Naive thymus-derived CD4-positive, alpha-beta T cell (primary cell): ENCODE results near the gene RAC2. TPM values are rescaled to one million over a fixed set of nuclear protein-coding genes. Genes with fewer than 3 reads are reported as not detected.
A peak's percentile ranks its signal among the peaks of the same experiment; 100 is the strongest.

ENCODE experiments used
- ATAC-seq: fragments of 150-1000 bp; cut with Tn5 transposase; 2 replicates; pipeline ENCODE4 v1.10.0; 2021; ENCODE audit warnings: mild to moderate bottlenecking, moderate library complexity
- CTCF ChIA-PET: fragments of 350-600 bp; sonication (Branson Sonifier 250); formaldehyde crosslinking; loops from one replicate; lab custom pipeline; 2021; ENCODE audit warnings: antibody characterized with exemption; lab: Charles Lee
- POLR2A ChIA-PET: fragments of 350-600 bp; sonication (Branson Sonifier 250); formaldehyde crosslinking; loops from one replicate; lab custom pipeline; 2021; ENCODE audit warnings: antibody characterized with exemption, inconsistent platforms; lab: Charles Lee
- DNase-seq, 9 donors: peaks; one replicate each; pipeline versions ENCODE4 v3.0.0 to v3.0.0-alpha.2; 2020 to 2022; ENCODE audit warnings: mixed read lengths in 1 of 9
- H3K27ac ChIP-seq: one replicate; pipeline ENCODE4 v1.7.0; 2013; ENCODE audit warnings: mild to moderate bottlenecking, low read depth, low read length, moderate library complexity
- H3K27me3 ChIP-seq, 2 donors: one replicate each; pipeline ENCODE4 v1.7.0; 2013; ENCODE audit warnings: low read length in 2 of 2, mild to moderate bottlenecking in 2 of 2, moderate library complexity in 2 of 2; ENCODE audit not compliant: control insufficient read depth in 2 of 2, insufficient read depth in 2 of 2
- H3K36me3 ChIP-seq, 3 experiments: 1 replicate in 2 of 3; 2 replicates in 1 of 3; pipeline ENCODE4 v1.7.0; 2013; ENCODE audit warnings: low read length in 3 of 3, mild to moderate bottlenecking in 3 of 3, moderate library complexity in 1 of 3; ENCODE audit not compliant: insufficient read depth in 3 of 3, control insufficient read depth in 2 of 3
- H3K4me1 ChIP-seq, 2 donors: one replicate each; pipeline ENCODE4 v1.7.0; 2013; ENCODE audit warnings: low read length in 2 of 2, mild to moderate bottlenecking in 2 of 2, moderate library complexity in 1 of 2; ENCODE audit not compliant: control insufficient read depth in 2 of 2, insufficient read depth in 2 of 2
- H3K4me3 ChIP-seq: 2 replicates; pipeline ENCODE4 v1.7.0; 2013; ENCODE audit warnings: mild to moderate bottlenecking, low read length
- H3K9me3 ChIP-seq, 3 experiments: 1 replicate in 2 of 3; 2 replicates in 1 of 3; pipeline ENCODE4 v1.7.0; 2013; ENCODE audit warnings: low read length in 3 of 3; ENCODE audit not compliant: control insufficient read depth in 2 of 3
- H3K27ac Mint-ChIP-seq, 9 donors: one replicate each; pipeline ENCODE4 v1.8.0; 2020 to 2022; ENCODE audit warnings: mixed read lengths in 9 of 9, mild to moderate bottlenecking in 8 of 9, moderate library complexity in 5 of 9, inconsistent platforms in 2 of 9
- H3K27me3 Mint-ChIP-seq, 5 donors: one replicate each; pipeline ENCODE4 v1.8.0; 2021 to 2022; ENCODE audit warnings: mixed read lengths in 5 of 5, mild to moderate bottlenecking in 1 of 5
- H3K36me3 Mint-ChIP-seq, 5 donors: one replicate each; pipeline ENCODE4 v1.8.0; 2020 to 2022; ENCODE audit warnings: mixed read lengths in 5 of 5, mild to moderate bottlenecking in 3 of 5, inconsistent platforms in 1 of 5
- H3K4me1 Mint-ChIP-seq, 7 donors: one replicate each; pipeline ENCODE4 v1.8.0; 2020 to 2022; ENCODE audit warnings: mixed read lengths in 7 of 7, mild to moderate bottlenecking in 3 of 7, inconsistent platforms in 1 of 7
- H3K4me3 Mint-ChIP-seq, 10 donors: one replicate each; pipeline ENCODE4 v1.8.0; 2020 to 2022; ENCODE audit warnings: mild to moderate bottlenecking in 10 of 10, mixed read lengths in 10 of 10, moderate library complexity in 6 of 10, inconsistent platforms in 2 of 10
- H3K9me3 Mint-ChIP-seq, 11 donors: one replicate each; pipeline ENCODE4 v1.8.0; 2020 to 2022; ENCODE audit warnings: mixed read lengths in 11 of 11, mild to moderate bottlenecking in 4 of 11, inconsistent platforms in 1 of 11, moderate library complexity in 1 of 11
- intact Hi-C, 2 donors: fragments of 100-400 bp; cut with micrococcal nuclease; formaldehyde crosslinking; loops; one replicate each; pipeline ENCODE4 v1.15.1; 2023
- polyA plus RNA-seq, 2 donors: library from polyadenylated mRNA; unstranded; fragments of 300-500 nt; fragmentation: Illumina TruSeq; gene quantifications; one replicate each; pipeline ENCODE4 v1.2.3, GENCODE V29; 2021
- total RNA-seq, 6 experiments: library from RNA in 5 of 6; stranded (reverse) in 5 of 6; gene quantifications; 1 replicate in 5 of 6; 2 replicates in 1 of 6; pipeline ENCODE4 v1.2.3 and lab custom pipeline; 2021 to 2026

Gene RAC2
- total and polyA plus RNA-seq, 7 experiments from 2014 or later = 263 to 886 (median 468) TPM

DNA sequence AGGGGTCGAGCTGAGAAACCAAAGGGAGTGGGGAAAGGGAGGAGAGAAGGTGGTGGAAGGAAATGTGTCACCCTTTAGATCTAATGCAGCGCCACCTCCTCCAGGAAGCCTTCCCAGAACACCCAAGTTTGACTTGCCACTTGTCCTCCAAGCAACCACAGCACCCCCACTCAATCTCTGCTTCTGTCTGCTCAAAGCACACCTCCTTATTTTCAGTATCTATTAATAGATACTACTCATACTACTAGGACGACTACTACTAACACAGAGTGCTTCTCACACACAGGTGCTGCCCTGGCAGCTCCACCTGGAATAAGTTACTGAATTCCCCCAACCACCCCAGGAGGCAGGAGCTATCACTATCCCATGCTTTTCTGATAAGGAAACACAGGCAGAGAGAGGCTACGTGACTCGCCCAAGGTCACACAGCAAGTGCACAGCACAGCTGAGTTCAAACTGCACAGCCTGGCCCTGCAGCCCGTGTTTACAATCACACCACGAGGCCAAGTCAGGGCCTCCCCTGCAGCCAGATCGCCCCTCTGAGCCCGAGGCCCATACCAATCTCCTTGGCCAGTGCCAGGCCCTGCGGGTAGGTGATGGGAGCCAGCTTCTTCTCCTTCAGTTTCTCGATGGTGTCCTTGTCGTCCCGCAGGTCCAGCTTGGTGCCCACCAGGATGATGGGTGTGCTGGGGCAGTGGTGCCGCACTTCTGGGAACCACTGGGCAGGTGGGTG is 13.2 kb downstream of the RAC2 start:
- H3K4me1 ChIP-seq = peaks cover 84 to 92% of the 10 kb centered on the region in 2 donors
- peak overlapping the region; percentile 42 for H3K4me3 ChIP-seq
- H3K9me3 ChIP-seq = no peaks in the 10 kb centered on the region
- peak; percentile 22 for ATAC-seq
- Mint-ChIP-seq H3K4me1 (peaks cover 78 to 92% (median 87%) of the 10 kb centered on the region in 7 donors), H3K27me3 (no peaks in the 10 kb centered on the region), H3K36me3 (peaks cover 6 to 75% (median 34%) of the 10 kb centered on the region in 5 donors), H3K4me3 (peak overlapping the region; percentile 75 to 99 (median 86)), H3K27ac (peak overlapping the region; percentile 96 to 100 (median 99)), H3K9me3 (peaks cover 0 to 1% (median 0%) of the 10 kb centered on the region in 11 donors)
- intact Hi-C loops = loop anchor here (1.0 to 10.0 kb wide), 10 partner anchors 7 to 846 kb away; partner anchors contain the start of genes EIF3L (in 1 of the 2), IFT27 (in 1 of the 2) and MYH9 (in 1 of the 2)
- ChIA-PET POLR2A (interaction anchor here (0.6 to 8.7 kb wide), 12 partner anchors 11 to 1081 kb away, joined by 3 to 297 read pairs (median 5); partner anchors contain the start of genes MFNG, RAC2 and SSTR3), CTCF (interaction anchor here (1.0 to 4.5 kb wide), 8 partner anchors 10 to 33 kb away, joined by 4 to 64 read pairs (median 18); partner anchors contain the start of gene RAC2)
- H3K27ac ChIP-seq = peak overlapping the region; percentile 81
- H3K27me3 ChIP-seq = no peaks in the 10 kb centered on the region
- peak in 6 of 9 donors; percentile 51 to 79 (median 62) for DNase-seq
- H3K36me3 ChIP-seq = peaks cover 13 to 67% (median 24%) of the 10 kb centered on the region in 3 experiments

DNA sequence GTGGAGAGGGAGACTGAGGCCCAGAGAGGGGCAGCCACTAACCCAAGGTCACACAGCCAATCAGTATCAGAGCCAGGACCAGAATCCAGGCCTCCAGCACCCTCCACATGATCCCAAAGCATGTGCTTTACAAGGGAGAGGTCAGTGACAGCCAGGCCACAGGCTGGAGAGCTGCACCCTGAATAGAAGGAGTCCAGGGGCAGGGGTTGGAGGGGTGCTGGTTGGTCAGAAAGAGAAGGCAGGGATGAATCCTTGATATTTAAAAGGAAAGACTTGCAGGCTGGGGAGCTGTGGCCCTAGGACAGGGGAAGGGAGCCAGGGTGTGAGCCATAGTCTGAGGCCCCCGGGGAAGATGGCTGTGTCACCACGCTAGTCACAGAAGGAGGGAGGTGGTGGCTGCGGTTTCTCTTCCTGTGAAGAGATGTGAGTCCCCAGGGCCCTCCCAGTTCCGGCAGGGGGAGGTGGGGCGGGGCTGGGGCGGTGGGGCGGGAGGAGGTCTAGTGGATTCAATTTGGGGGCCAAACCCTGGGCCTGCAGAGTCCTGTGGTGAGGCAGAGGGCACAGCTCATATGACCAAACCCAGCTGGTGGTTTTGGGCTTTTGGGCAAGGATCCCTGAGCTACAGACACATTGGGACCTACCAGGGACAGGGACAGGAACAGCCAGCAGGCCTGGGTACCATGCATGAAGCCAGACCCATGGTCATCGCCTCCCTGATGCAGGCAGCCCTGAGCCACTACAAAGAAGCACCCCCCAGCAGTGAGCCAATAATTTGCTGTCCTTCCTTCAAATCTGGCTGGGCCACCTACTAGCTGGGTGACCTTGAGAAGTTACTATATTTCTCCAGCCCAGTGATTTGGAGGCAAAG is 14.0 kb downstream of the RAC2 start:
- Mint-ChIP-seq H3K27me3 (no peaks in the 10 kb centered on the region), H3K9me3 (peaks cover 0 to 1% (median 0%) of the 10 kb centered on the region in 11 donors), H3K4me1 (peaks cover 75 to 92% (median 87%) of the 10 kb centered on the region in 7 donors), H3K4me3 (peak overlapping the region; percentile 75 to 99 (median 86)), H3K27ac (peak overlapping the region; percentile 96 to 100 (median 99)), H3K36me3 (peaks cover 11 to 79% (median 36%) of the 10 kb centered on the region in 5 donors)
- Histone ChIP-seq H3K27ac (peak overlapping the region; percentile 90), H3K36me3 (peaks cover 13 to 68% (median 31%) of the 10 kb centered on the region in 3 experiments), H3K9me3 (no peaks in the 10 kb centered on the region), H3K4me3 (peak overlapping the region; percentile 54), H3K27me3 (no peaks in the 10 kb centered on the region), H3K4me1 (peaks cover 80 to 92% of the 10 kb centered on the region in 2 donors)
- peak; percentile 93 for ATAC-seq
- peak; percentile 60 to 93 (median 89) for DNase-seq
- CTCF ChIA-PET = interaction anchor here (0.7 to 4.5 kb wide), 10 partner anchors 10 to 405 kb away, joined by 3 to 64 read pairs (median 13); partner anchors contain the start of gene RAC2
- intact Hi-C loops = loop anchor here (1.0 to 10.0 kb wide), 11 partner anchors 8 to 845 kb away; partner anchors contain the start of genes EIF3L (in 1 of the 2), IFT27 (in 1 of the 2), LGALS1 (in 1 of the 2) and MYH9 (in 1 of the 2)
- POLR2A ChIA-PET = interaction anchor here (0.6 to 8.7 kb wide), 14 partner anchors 12 to 1081 kb away, joined by 3 to 297 read pairs (median 4); partner anchors contain the start of genes IL2RB, MFNG, RAC2 and SSTR3

DNA sequence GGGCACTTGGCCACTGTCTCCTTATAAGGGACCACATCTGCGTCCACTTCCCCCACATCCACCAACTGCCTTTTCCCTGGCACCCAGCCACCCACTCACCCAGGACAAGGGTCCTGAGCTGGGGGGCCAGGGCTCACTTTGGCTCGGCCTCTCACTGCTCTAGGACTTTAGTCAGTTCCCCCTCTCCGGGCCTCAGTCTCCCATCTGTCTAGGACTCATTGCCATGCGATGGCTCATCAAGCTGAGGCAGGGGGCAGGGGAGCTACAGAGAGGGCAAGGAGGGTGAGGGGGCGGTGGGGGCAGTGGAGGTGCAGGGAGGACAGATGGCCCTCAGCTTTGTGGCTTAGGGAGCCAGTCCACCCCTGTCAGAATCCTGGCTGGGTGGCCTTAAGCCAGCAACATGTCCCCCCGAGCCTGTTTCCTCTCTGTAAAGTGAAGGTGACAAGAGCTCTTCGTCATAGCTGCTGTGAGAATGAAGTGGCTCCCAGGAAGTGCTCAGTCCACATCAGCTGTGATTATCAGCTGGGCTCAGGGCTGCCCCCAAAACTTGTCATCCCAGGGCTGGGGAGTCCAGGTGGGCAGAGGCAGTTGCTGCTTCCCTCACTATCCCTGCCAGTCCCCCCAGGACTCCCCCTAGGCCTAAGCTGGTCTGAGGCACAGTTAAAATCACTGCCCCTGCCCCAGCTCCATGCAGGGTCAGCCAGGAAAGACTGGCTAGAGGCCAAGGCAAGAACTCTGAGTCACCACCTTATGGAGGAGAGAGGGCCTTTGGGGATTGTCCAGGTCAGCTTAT is 14.9 kb downstream of the RAC2 start:
- peak overlapping the region; percentile 96 to 100 (median 99) for H3K27ac Mint-ChIP-seq
- H3K4me1 Mint-ChIP-seq = peaks cover 73 to 92% (median 87%) of the 10 kb centered on the region in 7 donors
- no peak for ATAC-seq
- Histone ChIP-seq H3K27ac (peak overlapping the region; percentile 90), H3K27me3 (no peaks in the 10 kb centered on the region), H3K36me3 (peaks cover 13 to 69% (median 32%) of the 10 kb centered on the region in 3 experiments), H3K4me3 (peak overlapping the region; percentile 54), H3K9me3 (no peaks in the 10 kb centered on the region), H3K4me1 (peaks cover 79 to 92% of the 10 kb centered on the region in 2 donors)
- H3K9me3 Mint-ChIP-seq = peaks cover 0 to 1% (median 0%) of the 10 kb centered on the region in 11 donors
- intact Hi-C loops = loop anchor here in 1 of 2 donors (10.0 kb wide), 1 partner anchor 446 kb away; the partner anchor contains the start of gene LGALS1
- H3K27me3 Mint-ChIP-seq = no peaks in the 10 kb centered on the region
- POLR2A ChIA-PET = interaction anchor here (0.5 to 8.7 kb wide), 12 partner anchors 13 to 386 kb away, joined by 3 to 297 read pairs (median 6); partner anchors contain the start of genes IL2RB, RAC2 and SSTR3
- peaks cover 13 to 82% (median 39%) of the 10 kb centered on the region in 5 donors for H3K36me3 Mint-ChIP-seq
- H3K4me3 Mint-ChIP-seq = peak overlapping the region; percentile 75 to 99 (median 86)
- DNase-seq = peak in 3 of 9 donors; percentile 42 to 45 (median 45)
- CTCF ChIA-PET = interaction anchor here (0.7 to 4.5 kb wide), 10 partner anchors 10 to 405 kb away, joined by 3 to 64 read pairs (median 13); partner anchors contain the start of gene RAC2

DNA sequence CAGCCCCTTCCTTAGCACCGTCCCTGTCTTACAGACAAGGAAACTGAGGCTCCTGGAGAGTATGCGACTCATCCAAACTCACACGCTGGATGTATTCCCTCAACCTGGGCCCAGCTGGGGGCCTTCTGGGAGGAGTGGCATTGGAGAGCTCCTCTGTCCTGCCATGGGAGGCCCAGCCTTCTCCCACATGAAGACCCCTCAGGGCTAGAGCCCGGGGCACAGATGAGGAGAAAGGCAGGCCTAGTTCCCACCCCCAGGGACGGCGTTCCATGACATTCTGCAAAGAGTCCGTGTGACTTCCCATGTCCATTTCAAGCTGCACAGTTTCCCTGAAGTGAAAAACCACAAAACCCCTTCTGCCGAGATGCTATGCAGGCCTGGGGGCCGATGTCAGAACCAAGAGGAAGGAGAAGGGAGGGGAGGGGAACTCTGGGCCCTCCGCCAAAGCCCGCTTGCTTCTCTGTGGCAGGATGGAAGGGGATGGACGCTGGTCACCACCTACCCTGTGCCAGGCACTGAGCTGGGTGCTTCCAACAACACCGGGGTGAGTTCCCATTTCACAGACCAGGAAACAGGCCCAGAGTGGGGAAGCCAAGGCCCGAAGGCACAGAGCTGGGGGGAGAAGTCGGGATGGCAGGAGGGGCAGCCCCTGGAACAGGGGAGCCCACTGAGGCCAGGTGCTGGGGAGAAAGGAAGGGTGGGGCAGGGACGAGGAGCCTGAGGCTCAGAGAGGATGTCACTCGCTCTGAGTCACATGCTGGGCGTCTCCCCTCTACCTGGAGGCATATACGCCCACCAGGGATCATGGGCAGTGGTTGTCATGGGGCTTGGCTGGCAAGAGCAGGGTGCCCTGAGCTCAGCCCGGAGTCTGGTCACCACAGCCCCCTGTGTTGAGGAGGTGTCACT is 15.7 kb downstream of the RAC2 start:
- intact Hi-C loops = loop anchor here in 1 of 2 donors (10.0 kb wide), 1 partner anchor 446 kb away; the partner anchor contains the start of gene LGALS1
- POLR2A ChIA-PET = interaction anchor here (0.5 to 8.7 kb wide), 9 partner anchors 13 to 387 kb away, joined by 3 to 297 read pairs (median 9); partner anchors contain the start of genes IL2RB, RAC2 and SSTR3
- no peak for ATAC-seq
- Histone ChIP-seq H3K9me3 (no peaks in the 10 kb centered on the region), H3K27me3 (no peaks in the 10 kb centered on the region), H3K27ac (peak overlapping the region; percentile 90), H3K36me3 (peaks cover 13 to 64% (median 32%) of the 10 kb centered on the region in 3 experiments), H3K4me1 (peaks cover 79 to 92% of the 10 kb centered on the region in 2 donors), H3K4me3 (peak overlapping the region; percentile 54)
- Mint-ChIP-seq H3K27me3 (no peaks in the 10 kb centered on the region), H3K4me1 (peaks cover 74 to 92% (median 87%) of the 10 kb centered on the region in 7 donors), H3K36me3 (peaks cover 15 to 83% (median 47%) of the 10 kb centered on the region in 5 donors), H3K4me3 (peak overlapping the region; percentile 78 to 99 (median 86)), H3K27ac (peak overlapping the region; percentile 96 to 100 (median 99)), H3K9me3 (peaks cover 0 to 1% (median 0%) of the 10 kb centered on the region in 11 donors)
- DNase-seq = peak in 4 of 9 donors; percentile 48 to 58 (median 52)
- CTCF ChIA-PET = interaction anchor here (1.3 to 4.5 kb wide), 7 partner anchors 9 to 32 kb away, joined by 5 to 64 read pairs (median 20); partner anchors contain the start of gene RAC2
